K562 (cell line): ENCODE results near the gene NOVA1. TPM values are rescaled to one million over a fixed set of nuclear protein-coding genes. Genes with fewer than 3 reads are reported as not detected.

Experiments
- ATAC-seq: fragments of 200-7000 bp; cut with Tn5 transposase; 3 replicates; pipeline ENCODE4 v1.9.1; 2020; ENCODE audit warnings: moderate library complexity
- BruUV-seq: library from RNA; stranded (reverse); fragments of 400-500 nt; replicated peaks from 2 replicates; lab custom pipeline; 2021; lab: Mats Ljungman, UMichigan
- CTCF ChIA-PET: fragments of 300-600 bp; formaldehyde crosslinking; extraction: SDS; loops from one replicate; lab custom pipeline; 2021; ENCODE audit warnings: low intra/inter-chr PET ratio; lab: Yijun Ruan, JAX
- POLR2A ChIA-PET: fragments of 300-600, 350-650 bp; sonication (Branson Sonifier 250); formaldehyde crosslinking; extraction: SDS; loops from one replicate; lab custom pipeline; 2021; ENCODE audit warnings: antibody characterized with exemption, inconsistent platforms; lab: Yijun Ruan, JAX
- DNase-seq, 4 experiments: peaks; one replicate each; pipeline versions ENCODE4 v3.0.0 to v3.0.0-alpha.2; 2011 to 2018; ENCODE audit warnings: low spot score in 3 of 4, mixed read lengths in 3 of 4; ENCODE audit errors: extremely low read depth in 1 of 4
- FAIRE-seq: peaks from 2 replicates; lab custom pipeline; 2011; peaks lifted over from hg19 to GRCh38; lab: Jason Lieb, UNC
- H2AFZ ChIP-seq: 2 replicates; pipeline ENCODE4 v1.6.0; 2011; ENCODE audit warnings: low read depth, low read length, control low read depth, inconsistent platforms
- H3K27ac ChIP-seq: fragments of 200-600 bp; 3 replicates; pipeline ENCODE4 v1.8.0; 2011; ENCODE audit warnings: low read depth, mild to moderate bottlenecking, control low read depth, inconsistent platforms, low read length, moderate library complexity, mixed read lengths; ENCODE audit errors: extremely low read depth
- H3K27me3 ChIP-seq, 2 experiments: fragments of 300-600 bp in 1 of 2; 2 replicates in 1 of 2; 3 replicates in 1 of 2; pipeline versions ENCODE4 v1.6.0 to v1.8.0; 2011; ENCODE audit warnings: inconsistent platforms in 2 of 2, low read length in 2 of 2, mild to moderate bottlenecking in 1 of 2, mixed read lengths in 1 of 2, moderate library complexity in 1 of 2; ENCODE audit not compliant: control insufficient read depth in 2 of 2, insufficient read depth in 2 of 2
- H3K36me3 ChIP-seq: fragments of 300-600 bp; 3 replicates; pipeline ENCODE4 v1.8.0; 2011; ENCODE audit warnings: mild to moderate bottlenecking, low read length, inconsistent platforms; ENCODE audit not compliant: control insufficient read depth, insufficient read depth
- H3K4me1 ChIP-seq, 2 experiments: fragments of 200-600 bp in 1 of 2; replicated peaks in 1 of 2; 2 replicates in 1 of 2; 3 replicates in 1 of 2; pipeline versions ENCODE4 v1.5.1 to v1.8.0; 2011; ENCODE audit warnings: inconsistent platforms in 2 of 2, low read length in 2 of 2, mild to moderate bottlenecking in 1 of 2, mixed read lengths in 1 of 2, moderate library complexity in 1 of 2; ENCODE audit not compliant: control insufficient read depth in 2 of 2, insufficient read depth in 2 of 2
- H3K4me2 ChIP-seq: 2 replicates; pipeline ENCODE4 v1.6.1; 2011; ENCODE audit warnings: low read length, control low read depth, inconsistent platforms, mixed read lengths; ENCODE audit not compliant: insufficient read depth
- H3K4me3 ChIP-seq: fragments of 200-600 bp; sonication (generic), shearing (Covaris generic); 2 replicates; pipeline ENCODE4 v1.5.1; 2016; ENCODE audit warnings: control low read depth, inconsistent platforms
- H3K79me2 ChIP-seq: fragments of 200-600 bp; 3 replicates; pipeline ENCODE4 v1.8.0; 2011; ENCODE audit warnings: low read length, inconsistent platforms; ENCODE audit not compliant: control insufficient read depth, insufficient read depth
- H3K9ac ChIP-seq, 2 experiments: 2 replicates each; pipeline versions ENCODE4 v1.6.0 to v1.6.1; 2011; ENCODE audit warnings: low read depth in 2 of 2, low read length in 2 of 2, control low read depth in 1 of 2, inconsistent platforms in 1 of 2, mild to moderate bottlenecking in 1 of 2, mixed read lengths in 1 of 2; ENCODE audit not compliant: insufficient read depth in 1 of 2
- H3K9me1 ChIP-seq: one replicate; pipeline ENCODE4 v1.6.0; 2011; ENCODE audit warnings: inconsistent platforms, mild to moderate bottlenecking, low read length, moderate library complexity; ENCODE audit not compliant: control insufficient read depth, insufficient read depth
- H3K9me3 ChIP-seq: replicated peaks from 2 replicates; pipeline ENCODE4 v1.5.1; 2011; ENCODE audit warnings: low read depth, low read length, inconsistent platforms; ENCODE audit not compliant: control insufficient read depth, insufficient read depth
- H4K20me1 ChIP-seq: replicated peaks from 2 replicates; pipeline ENCODE4 v1.6.1; 2011; ENCODE audit warnings: low read length, inconsistent platforms, mixed read lengths; ENCODE audit not compliant: control insufficient read depth, insufficient read depth
- ADNP ChIP-seq: fragments of 200-800 bp; sonication (Bioruptor generic); IDR thresholded peaks from 2 replicates; pipeline ENCODE4 v1.6.1; 2016; ENCODE audit warnings: missing genetic modification characterization, missing compliant biosample characterization
- BRD4 ChIP-seq: fragments of 200-600 bp; sonication (generic); IDR thresholded peaks from 2 replicates; pipeline ENCODE4 v1.6.1; 2017; ENCODE audit warnings: inconsistent platforms
- DEAF1 ChIP-seq: fragments of 450-650 bp; formaldehyde crosslinking; IDR thresholded peaks from 2 replicates; pipeline ENCODE4 v1.4.0; 2020; ENCODE audit warnings: mild to moderate bottlenecking, moderate library complexity
- ETV1 ChIP-seq: fragments of 450-650 bp; conservative IDR thresholded peaks from 2 replicates; pipeline ENCODE4 v1.6.1; 2016; ENCODE audit warnings: missing genetic modification characterization, control low read depth, low read depth, missing compliant biosample characterization
- FOXA1 ChIP-seq: fragments of 450-650 bp; IDR thresholded peaks from 2 replicates; pipeline ENCODE4 v1.6.1; 2016; ENCODE audit warnings: mild to moderate bottlenecking, borderline replicate concordance
- KLF1 ChIP-seq: fragments of 450-650 bp; IDR thresholded peaks from 2 replicates; pipeline ENCODE4 v1.6.1; 2016; ENCODE audit warnings: missing genetic modification characterization, missing compliant biosample characterization
- MTF1 ChIP-seq: fragments of 250-450 bp; sonication (Bioruptor Pico); IDR thresholded peaks from 2 replicates; pipeline ENCODE4 v1.9.0; 2021; ENCODE audit warnings: moderate library complexity, mild to moderate bottlenecking, inconsistent platforms, borderline replicate concordance
- PBX2 ChIP-seq, 2 experiments: IDR thresholded peaks in 1 of 2; conservative IDR thresholded peaks in 1 of 2; 2 replicates each; pipeline ENCODE4 v1.6.1; 2016; ENCODE audit warnings: low read depth in 2 of 2, mild to moderate bottlenecking in 1 of 2, missing compliant biosample characterization in 1 of 2, missing genetic modification characterization in 1 of 2, moderate library complexity in 1 of 2
- SMAD3 ChIP-seq: fragments of 450-650 bp; formaldehyde crosslinking; conservative IDR thresholded peaks from 2 replicates; pipeline ENCODE4 v1.4.0; 2020; ENCODE audit warnings: mild to moderate bottlenecking
- U2AF2 ChIP-seq: fragments of 200-400 bp; formaldehyde crosslinking; optimal IDR thresholded peaks from 2 replicates; pipeline ENCODE3; 2017; ENCODE audit warnings: low read depth, mild to moderate bottlenecking, low read length
- ZFX ChIP-seq: sonication (generic); formaldehyde crosslinking; IDR thresholded peaks from 2 replicates; pipeline ENCODE4 v1.8.0; 2022; ENCODE audit warnings: mild to moderate bottlenecking, missing genetic modification reagents, moderate library complexity
- WGBS: fragments of 100-300 bp; shearing (Covaris generic); methylation state at CpG from one replicate; pipeline ENCODE4 v1.1.6; 2016; ENCODE audit warnings: low coverage, mixed read lengths; ENCODE audit not compliant: insufficient coverage; ENCODE audit errors: missing lambda C conversion rate; 5-methylcytosine and 5-hydroxymethylcytosine counted together
- in situ Hi-C: fragments of 300-500 bp; cut with MboI; formaldehyde crosslinking; loops from 4 replicates; pipeline ENCODE4 v1.15.0; 2018; ENCODE audit warnings: inconsistent platforms, mixed read lengths
- intact Hi-C: fragments of 100-400 bp; cut with micrococcal nuclease; formaldehyde crosslinking; loops from 2 replicates; pipeline ENCODE4 v1.14.2; 2022
- polyA plus RNA-seq, 8 experiments: library from polyadenylated mRNA; depleted of rRNA in 4 of 8; stranded (reverse) in 5 of 8; unstranded in 3 of 8; fragments of >200 nt; fragmentation: Nextera tagmentation in 2 of 8; fragmentation: Illumina TruSeq in 1 of 8; extraction: Ambion mirVana in 2 of 8; extraction: Trizol in 1 of 8; gene quantifications; 2 replicates each; pipeline versions ENCODE4 v1.2.1 to v1.2.3, GENCODE V29; 2011 to 2014; ENCODE audit warnings: inconsistent platforms in 1 of 8, missing spikeins in 1 of 8
- total RNA-seq, 7 experiments: library from RNA; depleted of rRNA in 6 of 7; stranded (reverse); fragments of >200 nt in 6 of 7; fragmentation: Illumina TruSeq in 2 of 7; extraction: Trizol in 2 of 7; gene quantifications; 2 replicates each; pipeline versions ENCODE4 v1.2.1 to v1.2.3, GENCODE V29; 2011 to 2021; ENCODE audit warnings: low replicate concordance in 1 of 7

Gene NOVA1
- total and polyA plus RNA-seq, 9 of the 15 experiments (the other 6 are each of a cell fraction or from before 2014, with no cell fraction given): 0.01 TPM; not detected in 8

DNA sequence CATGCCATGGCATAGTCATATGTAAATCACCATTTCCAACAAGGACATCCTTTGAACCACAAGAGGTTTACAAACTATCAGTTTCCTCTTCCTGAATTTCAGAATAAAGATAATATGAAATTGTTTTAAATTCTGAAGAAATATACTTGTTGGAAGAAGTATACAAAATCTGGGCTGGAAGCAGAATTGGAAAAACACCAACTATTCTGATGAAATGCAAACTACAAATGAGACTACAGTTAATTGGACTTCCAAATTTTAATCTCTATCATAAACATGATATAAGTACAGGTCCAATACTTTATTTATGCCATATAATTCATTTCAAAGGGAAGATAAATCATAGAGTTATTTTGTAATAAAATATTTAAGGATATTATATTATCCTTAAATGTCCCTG lies 80.1 kb downstream of the NOVA1 start:
- DNase-seq (no peak), ATAC-seq (no peak), FAIRE-seq (no peak)
- TF ChIP-seq ZFX: no peak
- no peak for TF ChIP-seq DEAF1 (CRISPR knock-in tag)
- TF ChIP-seq SMAD3 (CRISPR knock-in tag): no peak
- TF ChIP-seq ADNP: no peak
- Histone ChIP-seq H3K4me2 (no peak overlapping the region), H3K4me3 (no peak overlapping the region), H3K4me1 (no peaks in the 10 kb centered on the region), H3K27me3 (no peaks in the 10 kb centered on the region), H3K9ac (no peak overlapping the region), H3K36me3 (no peaks in the 10 kb centered on the region), H3K9me3 (no peaks in the 10 kb centered on the region), H3K79me2 (no peaks in the 10 kb centered on the region), H3K27ac (no peak overlapping the region), H3K9me1 (no peaks in the 10 kb centered on the region), H4K20me1 (no peaks in the 10 kb centered on the region), H2AFZ (no peak overlapping the region)
- in situ Hi-C loops: no loop called here
- intact Hi-C loops: no loop called here
- BruUV-seq: no TSS peak
- ChIA-PET POLR2A (no interaction called here), CTCF (no interaction called here)

- Histone ChIP-seq H3K9me3 (no peaks in the 10 kb centered on the region), H3K27me3 (no peaks in the 10 kb centered on the region), H4K20me1 (no peaks in the 10 kb centered on the region), H3K4me2 (no peak overlapping the region), H3K27ac (no peak overlapping the region), H3K4me1 (no peaks in the 10 kb centered on the region), H3K79me2 (no peaks in the 10 kb centered on the region), H3K9me1 (no peaks in the 10 kb centered on the region), H3K4me3 (no peak overlapping the region), H2AFZ (no peak overlapping the region), H3K36me3 (no peaks in the 10 kb centered on the region), H3K9ac (no peak overlapping the region)
- in situ Hi-C loops: no loop called here
- FAIRE-seq (no peak), ATAC-seq (no peak), DNase-seq (no peak)
- BruUV-seq: no TSS peak
- WGBS: 0% methylated on average over 2 of the region's 2 CpGs
- ChIA-PET CTCF (no interaction called here), POLR2A (no interaction called here)
- intact Hi-C loops: no loop called here
- TF ChIP-seq PBX2 (CRISPR knock-in tag; IDR thresholded peaks at IDR 0.05; ENCODE audit: low read depth): no peak
- TF ChIP-seq PBX2 (tag; conservative IDR thresholded peaks at IDR 0.05; ENCODE audit: low read depth): no peak
- no peak for TF ChIP-seq KLF1 (tag)
- TF ChIP-seq FOXA1: no peak
- no peak for TF ChIP-seq BRD4
- TF ChIP-seq U2AF2: no peak
- TF ChIP-seq ETV1: no peak
- no peak for TF ChIP-seq MTF1
Measured at GRCh38 chr14:26500028-26500427, 97.8 kb downstream of the NOVA1 start.
